HCT116 (cell line): ENCODE results near the gene SART1. TPM values are rescaled to one million over a fixed set of nuclear protein-coding genes. Genes with fewer than 3 reads are reported as not detected.

Experiments used
- ATAC-seq: fragments of 200-7000 bp; cut with Tn5 transposase; 2 replicates; pipeline ENCODE4 v1.9.1; 2020; ENCODE audit warnings: mild to moderate bottlenecking, moderate library complexity
- BruUV-seq: library from RNA; stranded (reverse); fragments of 400-500 nt; replicated peaks from 2 replicates; lab custom pipeline; 2021; lab: Mats Ljungman, UMichigan
- CTCF ChIA-PET: fragments of 300-600 bp; sonication (Branson Sonifier 250); formaldehyde crosslinking; loops from one replicate; lab custom pipeline; 2021; ENCODE audit warnings: antibody characterized with exemption; lab: Charles Lee
- POLR2A ChIA-PET: fragments of 300-600, 350-600 bp; sonication (Branson Sonifier 250); formaldehyde crosslinking; loops from one replicate; lab custom pipeline; 2021; ENCODE audit warnings: antibody characterized with exemption; lab: Charles Lee
- RAD21 ChIA-PET, 2 experiments: fragments of 300-600 bp; sonication (Branson Sonifier 250); formaldehyde crosslinking; loops; one replicate each; lab custom pipeline; 2023; ENCODE audit warnings: low total read pairs in 2 of 2; ENCODE audit not compliant: uncharacterized antibody in 2 of 2, unreplicated experiment in 2 of 2, low non-redundant PET in 1 of 2; lab: Charles Lee
- DNase-seq: peaks from one replicate; pipeline ENCODE4 v3.0.0-alpha.2; 2010; ENCODE audit warnings: low read depth, low spot score
- H2AFZ ChIP-seq: fragments of 200-600 bp; shearing (Covaris generic), sonication (generic); 2 replicates; pipeline ENCODE4 v1.6.1; 2017; ENCODE audit warnings: low read depth, mixed run types, mixed read lengths, antibody characterized with exemption, low read length; ENCODE audit not compliant: poor library complexity, severe bottlenecking
- H3K27ac ChIP-seq: 2 replicates; pipeline ENCODE4 v1.5.1; 2012; ENCODE audit warnings: low read depth, low read length
- H3K27me3 ChIP-seq: fragments of 200-600 bp; sonication (generic); 2 replicates; pipeline ENCODE4 v1.6.1; 2016; ENCODE audit warnings: mixed run types, low read length, mixed read lengths; ENCODE audit not compliant: insufficient read depth
- H3K36me3 ChIP-seq, 2 experiments: fragments of 200-500 bp in 1 of 2; fragments of 200-600 bp in 1 of 2; sonication (Bioruptor generic) in 1 of 2; sonication (generic) in 1 of 2; 2 replicates each; pipeline versions ENCODE4 v1.5.1 to v1.6.1; 2014 to 2016; ENCODE audit warnings: low read length in 2 of 2, inconsistent platforms in 1 of 2, mixed read lengths in 1 of 2, mixed run types in 1 of 2; ENCODE audit not compliant: insufficient read depth in 2 of 2, control insufficient read depth in 1 of 2
- H3K4me1 ChIP-seq, 2 experiments: fragments of 200-600 bp in 1 of 2; sonication (generic) in 1 of 2; 2 replicates each; pipeline versions ENCODE4 v1.5.1 to v1.6.1; 2012 to 2017; ENCODE audit warnings: low read length in 2 of 2, inconsistent platforms in 1 of 2, mild to moderate bottlenecking in 1 of 2, mixed read lengths in 1 of 2, mixed run types in 1 of 2, moderate library complexity in 1 of 2; ENCODE audit not compliant: insufficient read depth in 2 of 2, control insufficient read depth in 1 of 2
- H3K4me2 ChIP-seq: fragments of 200-600 bp; sonication (generic); 2 replicates; pipeline ENCODE4 v1.6.1; 2017; ENCODE audit warnings: mixed run types, low read length, mixed read lengths
- H3K4me3 ChIP-seq, 2 experiments: fragments of 200-600 bp in 1 of 2; sonication (generic) in 1 of 2; replicated peaks in 1 of 2; 2 replicates each; pipeline ENCODE4 v1.5.1; 2011 to 2016; ENCODE audit warnings: low read length in 2 of 2, control low read depth in 1 of 2, low read depth in 1 of 2, mild to moderate bottlenecking in 1 of 2, mixed read lengths in 1 of 2, mixed run types in 1 of 2
- H3K79me2 ChIP-seq: fragments of 200-600 bp; sonication (generic); 2 replicates; pipeline ENCODE4 v1.6.1; 2017; ENCODE audit warnings: mild to moderate bottlenecking, mixed run types, low read length, moderate library complexity, mixed read lengths; ENCODE audit not compliant: insufficient read depth
- H3K9ac ChIP-seq: fragments of 200-600 bp; sonication (generic); 2 replicates; pipeline ENCODE4 v1.6.1; 2016; ENCODE audit warnings: low read length, mixed read lengths
- H3K9me2 ChIP-seq: fragments of 200-600 bp; sonication (generic), shearing (Covaris generic); 2 replicates; pipeline ENCODE4 v1.6.1; 2017; ENCODE audit warnings: mixed run types, mild to moderate bottlenecking, moderate library complexity; ENCODE audit not compliant: insufficient read depth
- H3K9me3 ChIP-seq, 2 experiments: fragments of 200-500 bp in 1 of 2; fragments of 200-600 bp in 1 of 2; sonication (Bioruptor generic) in 1 of 2; sonication (generic) in 1 of 2; 2 replicates each; pipeline ENCODE4 v1.6.1; 2014 to 2017; ENCODE audit warnings: low read length in 2 of 2, mixed read lengths in 2 of 2, inconsistent platforms in 1 of 2, low read depth in 1 of 2, mild to moderate bottlenecking in 1 of 2, mixed run types in 1 of 2, moderate library complexity in 1 of 2; ENCODE audit not compliant: control insufficient read depth in 1 of 2, insufficient read depth in 1 of 2
- H4K20me1 ChIP-seq: fragments of 200-600 bp; sonication (generic), shearing (Covaris generic); 2 replicates; pipeline ENCODE4 v1.6.1; 2017; ENCODE audit warnings: mixed run types, mild to moderate bottlenecking, moderate library complexity; ENCODE audit not compliant: insufficient read depth
- ELF1 ChIP-seq: IDR thresholded peaks from 2 replicates; pipeline ENCODE4 v1.6.1; 2012; ENCODE audit warnings: low read depth, borderline replicate concordance
- POLR2AphosphoS5 ChIP-seq: IDR thresholded peaks from 2 replicates; pipeline ENCODE4 v1.6.1; 2011; ENCODE audit warnings: mild to moderate bottlenecking, low read depth, low read length, moderate library complexity
- SP1 ChIP-seq: IDR thresholded peaks from 2 replicates; pipeline ENCODE4 v1.6.1; 2012; ENCODE audit warnings: low read depth
- SRF ChIP-seq: IDR thresholded peaks from 2 replicates; pipeline ENCODE4 v1.6.1; 2012; ENCODE audit warnings: low read depth
- TCF7L2 ChIP-seq: IDR thresholded peaks from 2 replicates; pipeline ENCODE4 v1.7.0; 2011; ENCODE audit warnings: borderline replicate concordance, inconsistent platforms; ENCODE audit not compliant: insufficient read depth, insufficient read length; ENCODE audit errors: extremely low read depth
- YY1 ChIP-seq: IDR thresholded peaks from 2 replicates; pipeline ENCODE4 v1.6.1; 2011; ENCODE audit warnings: low read length, low read depth, moderate library complexity, mild to moderate bottlenecking; ENCODE audit not compliant: insufficient replicate concordance; ENCODE audit errors: extremely low read depth
- intact Hi-C: fragments of 100-400 bp; cut with micrococcal nuclease; formaldehyde crosslinking; loops from 2 replicates; pipeline ENCODE4 v1.10.0; 2022
- total RNA-seq: library from RNA; stranded (reverse); gene quantifications from one replicate; pipeline ENCODE4 v1.2.1, GENCODE V29; 2021; ENCODE audit not compliant: unreplicated experiment
- TF ChIP-seq, protein P1 (sequence below), 3 experiments: fragments of 200-600 bp in 1 of 3; sonication (generic) in 1 of 3; IDR thresholded peaks in 2 of 3; conservative IDR thresholded peaks in 1 of 3; 2 replicates each; pipeline ENCODE4 v1.5.1; 2012 to 2017; ENCODE audit warnings: low read depth in 2 of 3, low read length in 2 of 3, antibody characterized with exemption in 1 of 3, borderline replicate concordance in 1 of 3, control low read depth in 1 of 3, mild to moderate bottlenecking in 1 of 3, mixed read lengths in 1 of 3, mixed run types in 1 of 3, moderate library complexity in 1 of 3; ENCODE audit not compliant: insufficient read depth in 1 of 3

The SART1 gene
- total RNA-seq, 1 experiment from 2014 or later, result 47.9 TPM

DNA sequence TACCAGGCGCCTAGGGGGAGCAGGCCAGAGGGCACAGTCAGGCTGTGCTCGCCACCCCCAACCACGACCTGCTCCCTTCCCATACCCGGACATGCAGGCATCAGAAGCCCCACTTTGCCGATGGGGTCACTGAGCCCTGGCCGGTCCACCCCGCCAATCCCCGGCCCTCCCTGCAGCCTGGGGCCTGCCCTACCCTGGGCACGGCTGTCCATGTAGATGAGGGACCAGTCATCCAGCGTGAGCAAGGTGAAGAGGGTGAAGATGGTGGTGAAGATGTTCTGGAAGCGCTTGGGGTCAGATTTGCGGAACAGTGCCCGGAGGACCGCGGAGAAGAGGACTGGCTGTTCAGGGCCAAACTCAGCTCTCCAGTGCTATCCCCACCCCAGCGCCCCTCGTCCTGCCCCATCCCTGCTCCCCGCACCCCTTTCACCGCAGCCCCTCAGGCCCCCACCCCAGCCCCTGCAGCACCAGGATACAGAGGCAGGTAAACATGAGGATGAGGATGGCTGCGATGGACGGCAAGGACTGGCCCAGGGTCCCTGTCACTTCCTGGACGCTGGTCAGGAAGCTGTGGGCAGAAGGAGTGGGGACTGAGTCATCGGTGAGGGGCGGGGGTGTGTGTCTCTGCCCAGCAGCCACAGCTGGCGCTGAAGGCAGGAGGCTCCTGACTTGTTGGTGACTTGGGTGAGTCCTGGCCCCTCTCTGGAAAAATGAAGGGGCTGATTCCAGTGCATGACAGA is 59.3 kb downstream of the SART1 start:
- BruUV-seq, result TSS peak; percentile 74
- peak overlapping the region; percentile 72 for H3K4me2 ChIP-seq
- H3K9ac ChIP-seq, result peak overlapping the region; percentile 48

DNA sequence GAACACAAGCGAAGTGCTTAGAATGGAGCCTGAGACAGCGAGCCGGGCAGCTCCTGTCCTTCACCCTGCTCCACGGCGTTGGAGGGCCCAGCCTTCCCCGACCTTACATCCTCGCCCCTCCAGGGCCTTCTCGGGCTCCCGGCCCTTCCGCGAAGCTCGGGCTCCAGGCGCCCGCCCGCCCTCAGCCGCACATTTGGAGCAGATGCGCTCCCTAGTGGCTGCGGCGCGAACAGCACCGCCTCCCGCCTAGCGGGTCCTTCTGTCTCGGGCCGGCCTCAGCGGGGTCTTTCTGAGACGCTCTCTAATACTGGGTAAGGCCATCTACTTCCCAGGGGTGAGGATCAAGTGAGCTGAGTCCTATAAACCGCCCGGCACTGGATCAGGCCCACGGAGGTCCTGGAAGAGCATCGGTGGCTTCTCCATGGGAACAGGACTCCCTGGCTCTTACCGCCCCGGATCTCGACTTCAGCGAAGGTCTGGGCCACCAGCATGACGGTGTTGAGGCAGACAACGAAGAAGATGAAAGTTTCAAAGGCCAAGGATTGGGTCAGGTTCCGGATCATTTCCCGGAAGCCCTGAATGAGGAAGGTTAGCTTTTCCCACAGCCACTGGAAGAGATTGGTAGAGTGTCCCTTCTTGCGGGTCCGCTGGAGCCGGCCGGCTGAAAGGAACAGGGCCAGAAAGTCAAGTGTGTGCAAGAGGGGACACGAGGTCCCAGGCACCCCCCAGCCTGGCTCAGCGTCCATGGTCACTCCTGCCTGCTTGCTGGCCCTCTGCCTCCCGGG is 61.1 kb downstream of the SART1 start:
- no peaks in the 10 kb centered on the region for H3K9me3 ChIP-seq
- BruUV-seq, result no TSS peak
- H3K36me3 ChIP-seq, result no peaks in the 10 kb centered on the region
- peak; percentile 81 for ATAC-seq
- no peak for DNase-seq
- CTCF ChIA-PET, result interaction anchor here (0.9 to 3.0 kb wide), 10 partner anchors 9 to 138 kb away, joined by 3 to 22 read pairs (median 5); partner anchors contain the start of genes BANF1, CST6, EIF1AD and SF3B2
- POLR2A ChIA-PET, result interaction anchor here (1.9 to 2.8 kb wide), 2 partner anchors 11 to 20 kb away, joined by 4 to 10 read pairs; partner anchors contain the start of genes BANF1 and CST6
- intact Hi-C loops, result no loop called here
- peak overlapping the region; percentile 65 for H3K4me2 ChIP-seq
- H3K27ac ChIP-seq, result no peak overlapping the region; the same call in 1 of the 2 replicates
- H3K27me3 ChIP-seq, result no peaks in the 10 kb centered on the region
- RAD21 ChIA-PET, result interaction anchor here in 1 of 2 experiments (1.2 kb wide), 1 partner anchor 137 kb away, joined by 3 read pairs; no protein-coding TSS in a partner anchor
- no peak overlapping the region for H2AFZ ChIP-seq
- H3K4me1 ChIP-seq, result peaks cover 14 to 47% of the 10 kb centered on the region in 2 experiments
- 0 out of 4 replicates have a peak overlapping the region, but pooled peaks of 1 of the 2 experiments have one; percentile 13 for H3K4me3 ChIP-seq
- H4K20me1 ChIP-seq, result no peaks in the 10 kb centered on the region
- H3K9ac ChIP-seq, result peak overlapping the region; percentile 12; the same call in 1 of the 2 replicates
- TF ChIP-seq SP1, result no peak
- TF ChIP-seq POLR2AphosphoS5, result peak; percentile 37; the same call in 1 of the 2 replicates
- TF ChIP-seq, protein P1, sequence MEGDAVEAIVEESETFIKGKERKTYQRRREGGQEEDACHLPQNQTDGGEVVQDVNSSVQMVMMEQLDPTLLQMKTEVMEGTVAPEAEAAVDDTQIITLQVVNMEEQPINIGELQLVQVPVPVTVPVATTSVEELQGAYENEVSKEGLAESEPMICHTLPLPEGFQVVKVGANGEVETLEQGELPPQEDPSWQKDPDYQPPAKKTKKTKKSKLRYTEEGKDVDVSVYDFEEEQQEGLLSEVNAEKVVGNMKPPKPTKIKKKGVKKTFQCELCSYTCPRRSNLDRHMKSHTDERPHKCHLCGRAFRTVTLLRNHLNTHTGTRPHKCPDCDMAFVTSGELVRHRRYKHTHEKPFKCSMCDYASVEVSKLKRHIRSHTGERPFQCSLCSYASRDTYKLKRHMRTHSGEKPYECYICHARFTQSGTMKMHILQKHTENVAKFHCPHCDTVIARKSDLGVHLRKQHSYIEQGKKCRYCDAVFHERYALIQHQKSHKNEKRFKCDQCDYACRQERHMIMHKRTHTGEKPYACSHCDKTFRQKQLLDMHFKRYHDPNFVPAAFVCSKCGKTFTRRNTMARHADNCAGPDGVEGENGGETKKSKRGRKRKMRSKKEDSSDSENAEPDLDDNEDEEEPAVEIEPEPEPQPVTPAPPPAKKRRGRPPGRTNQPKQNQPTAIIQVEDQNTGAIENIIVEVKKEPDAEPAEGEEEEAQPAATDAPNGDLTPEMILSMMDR (IDR thresholded peaks at IDR 0.05 in 2 of 3, conservative IDR thresholded peaks at IDR 0.05 in 1 of 3; ENCODE audit: borderline replicate concordance in 1 of 3, insufficient read depth in 1 of 3, low read depth in 2 of 3, low read length in 2 of 3), result peak in 2 of 3 experiments; percentile 90 to 91; a peak in 4 of 6 replicates
- TF ChIP-seq ELF1, result no peak
- H3K79me2 ChIP-seq, result no peaks in the 10 kb centered on the region
- H3K9me2 ChIP-seq, result no peaks in the 10 kb centered on the region

More for the DNA sequence above, 59.3 kb downstream of the SART1 start:
- TF ChIP-seq TCF7L2 (no peak), YY1 (peak; percentile 54), POLR2AphosphoS5 (peak; percentile 64), SRF (no peak)
- H3K36me3 ChIP-seq, result no peaks in the 10 kb centered on the region
- H2AFZ ChIP-seq, result no peak overlapping the region
- peak overlapping the region; percentile 65 for H3K27ac ChIP-seq
- no peaks in the 10 kb centered on the region for H4K20me1 ChIP-seq
- ATAC-seq (peak; percentile 73), DNase-seq (no peak)
- CTCF ChIA-PET, result interaction anchor here (0.6 to 3.0 kb wide), 4 partner anchors 9 to 136 kb away, joined by 3 to 22 read pairs (median 10); partner anchors contain the start of genes CST6 and FIBP
- intact Hi-C loops, result no loop called here
- peak overlapping the region; percentile 21 to 31 for H3K4me3 ChIP-seq
- H3K9me2 ChIP-seq, result no peaks in the 10 kb centered on the region
- H3K27me3 ChIP-seq, result no peaks in the 10 kb centered on the region
- H3K4me1 ChIP-seq, result peaks cover 25 to 65% of the 10 kb centered on the region in 2 experiments
- POLR2A ChIA-PET, result interaction anchor here (1.0 to 2.8 kb wide), 3 partner anchors 9 to 24 kb away, joined by 4 to 10 read pairs (median 4); partner anchors contain the start of genes BANF1 and CST6
- peaks cover 3% of the 10 kb centered on the region; the same call in 1 of the 2 replicates for H3K79me2 ChIP-seq
- no peaks in the 10 kb centered on the region for H3K9me3 ChIP-seq
- RAD21 ChIA-PET, result interaction anchor here in 1 of 2 experiments (0.7 kb wide), 1 partner anchor 241 kb away, joined by 11 read pairs; no protein-coding TSS in a partner anchor
